HUES48 (cell line): ENCODE results near the gene GALT.

Experiments used
- H3K27ac ChIP-seq: one replicate; pipeline ENCODE4 v1.7.0; 2013; ENCODE audit warnings: low read depth, low read length, inconsistent platforms
- H3K27me3 ChIP-seq: 2 replicates; pipeline ENCODE4 v1.6.1; 2013; ENCODE audit warnings: mild to moderate bottlenecking, low read length; ENCODE audit not compliant: control insufficient read depth, insufficient read depth
- H3K36me3 ChIP-seq: 2 replicates; pipeline ENCODE4 v1.6.1; 2013; ENCODE audit warnings: low read length; ENCODE audit not compliant: control insufficient read depth, insufficient read depth
- H3K4me1 ChIP-seq: 2 replicates; pipeline ENCODE4 v1.6.1; 2013; ENCODE audit warnings: mild to moderate bottlenecking, low read length; ENCODE audit not compliant: control insufficient read depth, insufficient read depth
- H3K4me3 ChIP-seq: 2 replicates; pipeline ENCODE4 v1.5.1; 2013; ENCODE audit warnings: mild to moderate bottlenecking, low read depth, low read length
- H3K9ac ChIP-seq: 2 replicates; pipeline ENCODE4 v1.6.1; 2013; ENCODE audit warnings: mild to moderate bottlenecking, low read depth, low read length, moderate library complexity
- H3K9me3 ChIP-seq: 2 replicates; pipeline ENCODE4 v1.6.1; 2013; ENCODE audit warnings: low read length; ENCODE audit not compliant: control insufficient read depth, insufficient read depth

GALT gene

DNA sequence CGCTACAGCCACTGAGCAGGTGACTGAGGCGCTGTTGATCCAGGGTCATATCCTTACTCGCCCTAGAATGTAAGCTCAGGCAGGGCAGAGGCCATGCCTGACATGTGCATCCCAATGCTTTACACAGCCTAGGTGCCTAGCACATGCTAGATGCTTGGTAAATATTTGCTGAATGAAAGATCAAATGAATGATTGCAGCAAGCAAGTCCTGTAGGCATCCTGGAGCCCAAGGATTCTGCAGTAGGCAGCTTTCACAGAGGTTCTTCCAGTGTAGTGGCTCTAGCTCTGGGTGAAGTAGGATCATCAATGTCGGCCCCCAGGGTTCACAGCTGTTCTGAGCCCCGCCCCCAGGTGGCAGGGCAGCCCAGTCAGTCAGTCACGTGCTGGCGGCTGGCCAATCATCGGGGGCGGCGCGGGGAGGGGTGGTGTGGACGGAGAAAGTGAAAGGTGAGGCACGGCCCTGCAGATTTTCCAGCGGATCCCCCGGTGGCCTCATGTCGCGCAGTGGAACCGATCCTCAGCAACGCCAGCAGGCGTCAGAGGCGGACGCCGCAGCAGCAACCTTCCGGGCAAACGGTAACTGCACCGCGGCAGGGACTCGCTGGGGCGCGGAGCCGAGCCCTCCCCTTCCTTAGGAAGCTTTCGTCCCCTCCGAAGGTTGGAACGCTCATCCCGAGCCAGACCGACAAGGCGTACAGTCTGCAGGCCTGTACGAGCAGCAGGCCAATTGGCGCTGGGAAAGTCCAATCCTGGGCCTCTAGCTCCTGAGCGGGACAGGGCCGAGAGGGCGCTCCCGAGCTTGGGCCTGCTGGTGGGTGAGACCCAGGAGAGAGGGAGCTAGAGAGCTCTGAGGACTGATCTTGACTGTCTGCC lies at the start of gene GALT:
Gene GALT, plus strand, starts transcription at position 465 of the 873 bp plus-strand sequence. Its CDS starts 30 bp downstream, at position 495.
- no peaks in the 10 kb centered on the region for H3K27me3 ChIP-seq
- H3K4me1 ChIP-seq, result peaks cover 16% of the 10 kb centered on the region
- H3K9ac ChIP-seq, result peak within 1 kb of the TSS; percentile 73
- H3K9me3 ChIP-seq, result no peaks in the 10 kb centered on the region
- peak within 1 kb of the TSS; percentile 92 for H3K4me3 ChIP-seq
- H3K27ac ChIP-seq, result peak within 1 kb of the TSS; percentile 91
- H3K36me3 ChIP-seq, result peaks cover 23% of the 10 kb centered on the region

DNA sequence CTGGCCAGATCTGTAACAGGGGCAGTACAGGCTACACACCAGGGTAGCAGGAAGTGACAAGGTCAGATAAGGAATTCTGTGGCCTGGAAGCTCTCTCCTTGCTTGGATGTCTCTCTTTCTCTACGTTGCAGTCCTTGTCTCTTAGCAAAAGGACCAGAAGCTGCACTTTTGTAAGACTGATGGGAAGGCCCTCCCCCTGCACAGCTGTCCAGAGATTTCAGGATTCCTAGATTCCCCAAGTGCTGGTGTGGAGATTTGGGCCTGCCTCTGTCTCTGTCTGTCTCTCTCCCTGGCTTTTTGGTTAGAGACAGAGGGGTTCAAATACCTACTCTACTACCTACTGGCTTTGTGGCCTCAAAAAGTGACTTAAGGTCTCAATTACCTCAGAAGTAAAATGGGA lies 46.9 kb upstream of the GALT start:
- Histone ChIP-seq H3K9me3 (no peaks in the 10 kb centered on the region), H3K4me3 (no peak overlapping the region), H3K27me3 (peaks cover 8% of the 10 kb centered on the region), H3K36me3 (no peaks in the 10 kb centered on the region), H3K9ac (no peak overlapping the region), H3K27ac (no peak overlapping the region), H3K4me1 (peaks cover 9% of the 10 kb centered on the region; the same call in 1 of the 2 replicates)

DNA sequence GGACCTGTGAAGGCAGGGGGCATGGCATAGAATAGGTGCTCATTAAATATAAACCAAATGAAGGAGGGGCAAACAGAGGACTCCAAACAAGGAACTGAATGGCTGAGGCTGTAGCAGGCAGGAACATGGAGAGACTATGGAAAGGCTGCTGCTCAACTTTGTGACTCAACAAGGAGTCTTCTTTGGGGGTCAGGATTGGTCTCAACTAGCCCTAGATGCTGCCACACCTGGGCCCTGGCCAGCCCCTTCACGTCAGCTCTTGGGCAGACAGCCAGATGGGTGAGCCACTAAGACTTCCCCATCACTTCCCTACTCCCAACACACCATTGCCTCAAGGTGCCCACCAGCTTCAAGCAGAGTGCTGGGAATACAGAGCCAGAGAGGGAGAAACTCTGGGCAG lies 45.6 kb upstream of the GALT start:
- Histone ChIP-seq H3K4me3 (no peak overlapping the region), H3K36me3 (no peaks in the 10 kb centered on the region), H3K27ac (no peak overlapping the region), H3K9me3 (no peaks in the 10 kb centered on the region), H3K9ac (no peak overlapping the region), H3K27me3 (peaks cover 4% of the 10 kb centered on the region; the same call in 1 of the 2 replicates), H3K4me1 (peaks cover 9% of the 10 kb centered on the region; the same call in 1 of the 2 replicates)

DNA sequence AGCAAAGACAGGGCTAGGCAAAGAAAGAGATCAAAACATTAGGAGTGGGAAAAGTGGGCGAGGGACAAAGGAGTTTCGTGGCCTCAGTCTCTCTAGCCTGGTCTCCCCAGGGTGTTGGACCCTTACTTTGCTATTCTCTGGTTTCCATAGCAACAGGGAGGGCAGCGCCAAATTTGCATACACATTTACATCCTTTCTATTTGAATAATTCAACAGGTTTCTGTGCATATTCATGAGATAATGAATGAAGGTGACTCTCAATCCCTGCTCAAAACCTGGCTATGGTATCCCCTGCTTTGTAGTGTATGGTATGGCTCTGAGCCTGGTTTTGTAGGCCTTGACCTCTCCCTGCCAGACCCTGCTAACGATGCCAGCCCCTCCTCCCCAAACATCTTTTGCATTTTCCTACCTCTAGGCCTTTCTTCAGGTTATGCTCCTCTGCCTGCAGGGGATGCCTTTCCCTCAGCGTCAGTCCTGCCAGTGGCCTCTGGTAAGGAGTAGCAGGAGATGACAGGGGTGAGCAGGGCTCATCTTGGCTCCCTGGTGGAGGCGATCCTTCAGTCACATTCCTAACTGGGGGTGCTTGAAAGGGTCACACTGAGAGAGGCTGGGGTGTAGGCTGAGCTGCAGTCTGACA lies 44.4 kb upstream of the GALT start:
- Histone ChIP-seq H3K9ac (no peak overlapping the region), H3K27me3 (peaks cover 4% of the 10 kb centered on the region; the same call in 1 of the 2 replicates), H3K4me1 (peaks cover 9% of the 10 kb centered on the region; the same call in 1 of the 2 replicates), H3K36me3 (no peaks in the 10 kb centered on the region), H3K9me3 (no peaks in the 10 kb centered on the region), H3K4me3 (no peak overlapping the region), H3K27ac (no peak overlapping the region)

DNA sequence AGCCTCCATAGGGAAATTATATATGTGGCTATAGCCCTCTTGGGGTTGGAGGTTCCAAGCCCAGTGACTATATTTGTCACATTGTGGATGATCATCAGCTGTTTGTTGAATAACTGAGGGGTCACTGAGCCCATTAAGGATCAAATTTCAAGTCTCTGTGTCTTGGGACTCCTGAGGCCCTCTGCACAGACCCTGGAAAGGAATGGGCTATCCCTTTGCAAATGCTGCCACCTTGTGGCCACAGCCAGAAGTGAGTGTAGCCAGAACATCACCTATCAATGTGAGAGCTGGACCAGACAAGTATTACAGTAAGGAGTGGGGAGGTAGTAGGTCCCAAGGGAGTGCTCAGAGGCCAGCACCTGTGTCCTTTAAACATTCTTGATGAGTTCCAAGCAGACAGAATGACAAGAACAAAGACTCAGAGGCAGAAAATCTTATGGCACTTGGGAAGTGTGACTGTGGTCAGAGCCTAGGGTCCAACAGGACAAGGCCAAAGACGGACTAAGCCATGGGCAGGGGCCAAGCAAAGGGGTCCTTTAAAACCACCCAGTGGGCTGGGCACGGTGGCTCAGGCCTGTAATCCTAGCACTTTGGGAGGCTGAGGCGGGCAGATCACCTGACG lies 42.8 kb upstream of the GALT start:
- Histone ChIP-seq H3K27me3 (peaks cover 4% of the 10 kb centered on the region; the same call in 1 of the 2 replicates), H3K9me3 (no peaks in the 10 kb centered on the region)

DNA sequence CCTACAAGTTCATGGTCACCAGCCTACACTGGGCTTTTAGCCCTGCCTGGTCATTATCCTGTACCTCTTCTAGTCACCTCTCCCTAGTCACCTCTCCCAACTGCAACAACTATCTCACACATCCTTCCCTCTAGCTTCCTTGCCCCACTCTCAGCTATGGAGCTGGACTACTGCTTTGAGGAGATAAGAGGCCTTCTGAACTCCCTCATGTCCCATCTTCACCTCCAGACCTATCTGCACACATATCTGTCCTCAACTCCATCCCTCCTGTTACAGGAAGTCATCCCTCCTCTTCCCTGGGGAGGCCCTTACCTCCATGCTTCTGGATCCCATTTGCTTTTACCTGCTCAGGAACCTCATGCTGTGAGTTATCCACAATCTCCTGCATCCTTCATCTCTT lies 40.3 kb upstream of the GALT start:
- peaks cover 11% of the 10 kb centered on the region; the same call in 1 of the 2 replicates for H3K4me1 ChIP-seq
- no peaks in the 10 kb centered on the region for H3K36me3 ChIP-seq
- no peak overlapping the region for H3K27ac ChIP-seq
- H3K9ac ChIP-seq, result no peak overlapping the region
- no peak overlapping the region for H3K4me3 ChIP-seq
- H3K27me3 ChIP-seq, result peaks cover 4% of the 10 kb centered on the region; the same call in 1 of the 2 replicates
- no peaks in the 10 kb centered on the region for H3K9me3 ChIP-seq

More for the DNA sequence above, 42.8 kb upstream of the GALT start:
- no peak overlapping the region for H3K27ac ChIP-seq
- no peaks in the 10 kb centered on the region for H3K36me3 ChIP-seq
- H3K4me1 ChIP-seq, result peaks cover 9% of the 10 kb centered on the region; the same call in 1 of the 2 replicates
- H3K4me3 ChIP-seq, result no peak overlapping the region
- no peak overlapping the region for H3K9ac ChIP-seq

DNA sequence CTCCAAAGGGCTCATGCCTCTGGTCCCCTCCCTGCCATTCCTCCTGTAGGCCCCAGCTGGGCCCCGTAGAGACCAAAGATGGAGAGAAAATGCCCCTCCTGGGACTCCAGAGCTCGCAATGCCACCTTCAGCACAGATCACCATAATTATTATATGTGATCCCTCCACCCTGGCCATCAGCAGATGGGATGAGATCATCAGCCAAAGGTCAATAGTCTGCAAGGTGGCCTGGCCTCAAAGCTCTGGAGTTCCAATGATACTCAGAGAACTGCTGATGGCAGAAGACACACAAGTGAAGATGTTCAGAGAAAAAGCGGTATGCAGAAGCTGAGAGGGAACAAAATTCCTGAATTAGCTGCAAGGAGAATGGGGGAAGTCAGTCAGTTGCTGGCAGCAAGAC lies 39.6 kb upstream of the GALT start:
- H3K36me3 ChIP-seq, result no peaks in the 10 kb centered on the region
- peaks cover 11% of the 10 kb centered on the region; the same call in 1 of the 2 replicates for H3K4me1 ChIP-seq
- no peaks in the 10 kb centered on the region for H3K9me3 ChIP-seq
- H3K4me3 ChIP-seq, result no peak overlapping the region
- H3K9ac ChIP-seq, result no peak overlapping the region
- peaks cover 4% of the 10 kb centered on the region; the same call in 1 of the 2 replicates for H3K27me3 ChIP-seq
- H3K27ac ChIP-seq, result no peak overlapping the region

DNA sequence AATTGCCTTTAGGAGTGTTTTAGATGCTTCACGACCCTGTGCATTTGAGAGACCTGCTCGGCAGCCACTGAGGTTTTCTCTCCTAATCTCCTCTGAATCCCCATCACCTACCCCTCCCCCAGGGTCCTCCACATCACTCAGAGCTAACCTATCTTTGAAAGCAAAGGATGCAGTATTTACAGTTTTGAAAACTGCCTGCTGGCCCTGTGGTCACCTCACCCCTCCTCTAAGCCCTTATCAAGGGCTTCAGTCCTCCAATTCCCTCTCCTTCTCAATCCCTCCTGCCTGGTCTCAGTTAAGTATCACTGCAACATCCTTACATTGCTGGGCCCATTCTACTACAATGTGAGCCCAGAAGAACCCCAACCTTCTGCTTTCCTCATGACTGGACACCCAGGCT lies 39.1 kb upstream of the GALT start:
- no peaks in the 10 kb centered on the region for H3K9me3 ChIP-seq
- H3K27me3 ChIP-seq, result peaks cover 4% of the 10 kb centered on the region; the same call in 1 of the 2 replicates
- H3K4me1 ChIP-seq, result peaks cover 8% of the 10 kb centered on the region; the same call in 1 of the 2 replicates
- no peak overlapping the region for H3K27ac ChIP-seq
- H3K9ac ChIP-seq, result no peak overlapping the region
- no peaks in the 10 kb centered on the region for H3K36me3 ChIP-seq
- no peak overlapping the region for H3K4me3 ChIP-seq

DNA sequence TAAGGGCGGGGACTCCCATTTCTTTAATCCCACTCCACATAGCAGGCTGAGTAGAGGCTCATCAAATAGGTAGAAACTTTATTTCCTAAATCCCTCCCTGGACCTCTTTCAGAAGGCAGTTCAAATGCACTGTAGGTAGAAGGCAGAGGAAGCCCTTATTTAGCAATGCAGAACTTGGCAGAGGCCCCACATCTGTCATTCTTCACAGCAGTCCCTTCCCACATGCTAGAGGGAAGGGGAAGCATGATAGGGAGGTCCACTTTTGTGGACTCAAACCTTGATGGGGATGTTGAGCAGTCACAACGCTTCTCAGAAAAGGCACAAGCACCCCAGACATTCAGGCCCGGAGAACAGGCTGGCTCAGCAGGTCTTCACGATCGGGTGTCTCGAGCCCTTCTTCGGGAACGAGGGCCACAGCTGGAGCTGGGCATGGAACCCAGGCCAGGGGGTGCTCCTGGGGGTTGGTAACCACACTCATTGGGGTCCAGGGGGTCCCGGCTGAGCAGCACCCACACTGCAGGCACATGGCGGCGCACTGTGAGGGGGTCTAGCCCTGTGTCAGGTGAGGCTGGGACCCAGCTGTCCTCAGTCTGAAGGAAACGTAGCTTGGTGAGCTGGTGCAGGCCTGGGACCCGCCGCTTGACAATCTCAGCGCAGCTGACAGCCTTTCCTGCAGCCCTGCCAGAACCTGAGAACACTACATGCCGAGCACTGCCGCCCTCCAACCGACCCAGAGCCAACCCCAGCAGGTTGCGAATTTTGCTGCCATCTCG lies 35.9 kb upstream of the GALT start:
- Histone ChIP-seq H3K27me3 (peaks cover 2% of the 10 kb centered on the region), H3K9me3 (no peaks in the 10 kb centered on the region), H3K27ac (no peak overlapping the region), H3K4me1 (peaks cover 8% of the 10 kb centered on the region; the same call in 1 of the 2 replicates), H3K4me3 (peak overlapping the region; percentile 94), H3K36me3 (no peaks in the 10 kb centered on the region), H3K9ac (no peak overlapping the region)

DNA sequence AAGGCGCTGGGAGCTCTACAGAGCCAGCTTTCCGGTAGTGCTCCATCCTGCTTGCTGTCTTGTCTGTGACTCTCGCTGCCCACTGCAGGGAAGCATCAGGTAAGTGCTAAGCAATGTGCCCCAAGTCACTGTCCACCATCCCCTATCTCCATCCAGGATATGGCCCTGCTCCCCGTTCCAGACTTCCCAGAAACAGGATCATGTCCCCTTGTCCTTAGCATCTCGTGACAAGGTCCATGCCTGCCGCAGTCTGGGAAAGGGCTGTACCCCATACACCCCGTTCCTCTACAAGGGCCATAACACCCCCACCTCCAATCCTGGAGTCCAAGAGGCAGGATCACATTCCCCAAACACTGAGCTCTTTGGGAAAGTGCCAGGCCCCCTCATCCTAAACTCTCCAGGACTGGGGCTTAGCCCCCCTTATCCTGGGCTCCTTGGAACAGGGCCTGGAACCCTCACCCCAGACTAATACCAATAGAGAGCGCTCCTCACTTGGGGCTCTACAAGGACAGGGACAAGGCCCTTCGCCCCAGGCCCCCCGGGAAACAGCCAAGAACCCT lies 35.1 kb upstream of the GALT start:
- peak overlapping the region; percentile 94 for H3K4me3 ChIP-seq
- no peaks in the 10 kb centered on the region for H3K9me3 ChIP-seq
- peaks cover 8% of the 10 kb centered on the region; the same call in 1 of the 2 replicates for H3K4me1 ChIP-seq
- H3K9ac ChIP-seq, result peak overlapping the region; percentile 84
- no peaks in the 10 kb centered on the region for H3K36me3 ChIP-seq
- peak overlapping the region; percentile 73 for H3K27ac ChIP-seq
- no peaks in the 10 kb centered on the region; the same call in none of the 2 replicates for H3K27me3 ChIP-seq
